Esophagus squamous epithelium (tissue), 5 donors: ENCODE results near the gene ASCL2. TPM values are rescaled to one million over a fixed set of nuclear protein-coding genes. Genes with fewer than 3 reads are reported as not detected.

Experiments
- DNase-seq: peaks from one replicate; lab custom pipeline; 2025; lab: John Stamatoyannopoulos, UW
- H3K27ac ChIP-seq, 4 donors: fragments of 200-600 bp; sonication (generic); one replicate each; pipeline ENCODE4 v1.5.1; 2016 to 2019; ENCODE audit warnings: mild to moderate bottlenecking in 1 of 4
- H3K27me3 ChIP-seq, 4 donors: fragments of 200-600 bp; sonication (generic); 1 replicate in 3 of 4; 2 replicates in 1 of 4; pipeline versions ENCODE4 v1.5.1 to v1.6.0; 2017 to 2021; ENCODE audit warnings: antibody characterized with exemption in 1 of 4
- H3K36me3 ChIP-seq, 3 donors: fragments of 200-600 bp; sonication (generic); one replicate each; pipeline ENCODE4 v1.5.1; 2016 to 2019
- H3K4me1 ChIP-seq, 3 donors: fragments of 200-600 bp; sonication (generic); one replicate each; pipeline ENCODE4 v1.5.1; 2017 to 2019
- H3K4me3 ChIP-seq, 4 donors: fragments of 200-600 bp; sonication (generic); 1 replicate in 3 of 4; 2 replicates in 1 of 4; pipeline ENCODE4 v1.5.1; 2016 to 2019; ENCODE audit warnings: mild to moderate bottlenecking in 2 of 4, moderate library complexity in 1 of 4
- H3K9me3 ChIP-seq, 3 donors: fragments of 200-600 bp; sonication (generic); one replicate each; pipeline ENCODE4 v1.5.1; 2016 to 2019
- CTCF ChIP-seq, 6 experiments: fragments of 450-650 bp in 4 of 6; fragments of 200-600 bp in 2 of 6; sonication (generic) in 2 of 6; IDR thresholded peaks; one replicate each; pipeline ENCODE4 v1.5.1; 2016 to 2019; ENCODE audit warnings: antibody characterized with exemption in 6 of 6, mild to moderate bottlenecking in 4 of 6, moderate library complexity in 4 of 6
- POLR2A ChIP-seq, 4 donors: fragments of 450-650 bp; IDR thresholded peaks; one replicate each; pipeline ENCODE4 v1.6.1; 2017; ENCODE audit warnings: antibody characterized with exemption in 4 of 4, mild to moderate bottlenecking in 4 of 4, moderate library complexity in 3 of 4
- WGBS, 2 donors: methylation state at CpG; one replicate each; pipeline ENCODE4 v1.1.5; 2018; 5-methylcytosine and 5-hydroxymethylcytosine counted together
- intact Hi-C: fragments of 100-400 bp; cut with DNase I; formaldehyde crosslinking; loops from one replicate; pipeline ENCODE4 v1.15.0; 2022
- total RNA-seq, 4 donors: library from RNA; depleted of rRNA; stranded (reverse); fragments of >200 nt; gene quantifications; one replicate each; pipeline ENCODE4 v1.1.0, GENCODE V29; 2016
- donor health status: DM: yes; HTN: yes; CAD: no.

ASCL2 gene
- total RNA-seq, 4 donors from 2014 or later = 0.67 to 5.1 (median 2.3) TPM

- intact Hi-C loops = no loop called here
- Histone ChIP-seq H3K4me1 (peaks cover 17 to 38% (median 32%) of the 10 kb centered on the region in 3 donors), H3K36me3 (no peaks in the 10 kb centered on the region), H3K27me3 (peaks cover 0 to 98% (median 4%) of the 10 kb centered on the region in 4 donors), H3K4me3 (peak overlapping the region in 3 of 4 donors; percentile 51 to 67 (median 62)), H3K27ac (no peak overlapping the region), H3K9me3 (no peaks in the 10 kb centered on the region)
- 32 to 50% methylated on average over 17 to 21 of the region's 45 CpGs for WGBS, 2 donors
- DNase-seq = no peak
- TF ChIP-seq POLR2A (IDR thresholded peaks at IDR 0.05) (no peak), CTCF (IDR thresholded peaks at IDR 0.05) (no peak)
Observed at GRCh38 chr11:2271327-2272227, 1.2 kb upstream of the ASCL2 start.

GRCh38 chr11:2271077-2271326 is 614 bp upstream of the ASCL2 start:
- Histone ChIP-seq H3K27me3 (peaks cover 0 to 94% (median 4%) of the 10 kb centered on the region in 4 donors), H3K4me3 (peak overlapping the region; percentile 4 to 67 (median 56)), H3K9me3 (no peaks in the 10 kb centered on the region), H3K27ac (no peak overlapping the region), H3K36me3 (no peaks in the 10 kb centered on the region), H3K4me1 (peaks cover 17 to 41% (median 32%) of the 10 kb centered on the region in 3 donors)
- no CpG with 5 or more reads among the region's 28 CpGs for WGBS, 2 donors
- TF ChIP-seq CTCF (IDR thresholded peaks at IDR 0.05) (no peak), POLR2A (IDR thresholded peaks at IDR 0.05) (no peak)
- DNase-seq = no peak
- intact Hi-C loops = no loop called here

GRCh38 chr11:2269601-2270321 is 627 bp downstream of the ASCL2 start:
- intact Hi-C loops = loop anchor here (5.0 kb wide), 1 partner anchor 67 kb away; no protein-coding TSS in a partner anchor
- H3K4me3 ChIP-seq = peak overlapping the region; percentile 33 to 67 (median 56)
- peaks cover 0 to 82% (median 4%) of the 10 kb centered on the region in 4 donors for H3K27me3 ChIP-seq
- WGBS, 2 donors = 0% methylated on average over 10 of the region's 104 CpGs; no CpG with 5 or more reads in 1 of the 2 donors
- no peaks in the 10 kb centered on the region for H3K9me3 ChIP-seq
- TF ChIP-seq CTCF (IDR thresholded peaks at IDR 0.05) = peak in 5 of 6 experiments; percentile 9 to 49 (median 19)
- no peak for TF ChIP-seq POLR2A (IDR thresholded peaks at IDR 0.05)
- H3K27ac ChIP-seq = peak overlapping the region; percentile 60 to 84 (median 80)
- no peaks in the 10 kb centered on the region for H3K36me3 ChIP-seq
- H3K4me1 ChIP-seq = peaks cover 25 to 50% (median 32%) of the 10 kb centered on the region in 3 donors
- no peak for DNase-seq

GRCh38 chr11:2268729-2269600 is 1.4 kb downstream of the ASCL2 start:
- WGBS, 2 donors = 1 to 5% methylated on average over 4 to 15 of the region's 89 CpGs
- intact Hi-C loops = loop anchor here (5.0 kb wide), 1 partner anchor 67 kb away; no protein-coding TSS in a partner anchor
- Histone ChIP-seq H3K36me3 (no peaks in the 10 kb centered on the region), H3K27ac (peak overlapping the region; percentile 60 to 84 (median 80)), H3K4me3 (peak overlapping the region; percentile 33 to 67 (median 56)), H3K9me3 (no peaks in the 10 kb centered on the region), H3K27me3 (peaks cover 0 to 80% (median 4%) of the 10 kb centered on the region in 4 donors), H3K4me1 (peaks cover 25 to 50% (median 32%) of the 10 kb centered on the region in 3 donors)
- no peak for DNase-seq
- TF ChIP-seq CTCF (IDR thresholded peaks at IDR 0.05) (no peak), POLR2A (IDR thresholded peaks at IDR 0.05) (peak in 2 of 4 donors; percentile 18 to 25)
